ENCODE data around the gene GTF2E1.

DNA sequence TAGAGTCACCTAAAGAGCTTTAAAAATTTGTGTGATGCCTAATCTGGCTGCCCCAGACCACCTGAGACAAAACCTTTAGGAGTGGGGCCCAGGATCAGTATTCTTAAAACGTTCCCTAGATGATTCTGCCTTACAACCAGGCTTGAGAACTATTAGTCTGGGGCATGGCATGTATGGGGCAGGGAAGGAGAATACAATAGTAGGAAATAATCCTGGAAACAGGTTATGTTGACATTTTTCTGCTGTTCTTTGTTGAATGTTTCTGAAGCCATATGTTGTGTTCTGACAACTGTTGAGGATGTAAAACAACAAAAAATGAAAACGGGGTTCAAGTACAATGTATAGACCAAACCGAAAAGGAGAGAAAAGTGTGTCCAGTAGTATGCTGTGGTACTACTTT lies 2.9 kb downstream of the GTF2E1 start:
- TF ChIP-seq POLR2AphosphoS5 (IDR thresholded peaks at IDR 0.05) = no peak
- TF ChIP-seq CTCF (IDR thresholded peaks at IDR 0.05) = no peak

Data from suprapubic skin (tissue), 3 donors.